ENCODE measurements around the gene TRAF3.
"Not testable (repeated sequence)": the region's sequence is repeated elsewhere in the genome, so short reads cannot be mapped to it uniquely, and the experiment has no call there.

TRAF3 gene

GRCh38 chr14:102866982-102867761, 89.9 kb downstream of the TRAF3 start:
- no peak for DNase-seq (ENCODE audit: low spot score)

- no peak for DNase-seq (ENCODE audit: low spot score)
Observed at GRCh38 chr14:102867826-102868580, 90.8 kb downstream of the TRAF3 start.

- DNase-seq (ENCODE audit: low spot score), result no peak
Observed at GRCh38 chr14:102868956-102869547, 91.8 kb downstream of the TRAF3 start.

- DNase-seq (ENCODE audit: low spot score), result no peak
Observed at GRCh38 chr14:102870246-102870645, 93.0 kb downstream of the TRAF3 start.

GRCh38 chr14:102870994-102871831, 94.0 kb downstream of the TRAF3 start:
- DNase-seq (ENCODE audit: low spot score), result no peak

GRCh38 chr14:102872020-102872419, 94.8 kb downstream of the TRAF3 start:
- no peak for DNase-seq (ENCODE audit: low spot score)

GRCh38 chr14:102873131-102873530, 95.9 kb downstream of the TRAF3 start:
- no peak for DNase-seq (ENCODE audit: low spot score)

GRCh38 chr14:102873546-102874061, 96.4 kb downstream of the TRAF3 start:
- no peak for DNase-seq (ENCODE audit: low spot score)

GRCh38 chr14:102875652-102876051, 98.4 kb downstream of the TRAF3 start:
- no peak for DNase-seq (ENCODE audit: low spot score)

GRCh38 chr14:102877511-102877910, 100.3 kb downstream of the TRAF3 start:
- not testable (repeated sequence) for DNase-seq (ENCODE audit: low spot score)

- DNase-seq (ENCODE audit: low spot score), result no peak
Observed at GRCh38 chr14:102878174-102878969, 101.1 kb downstream of the TRAF3 start.

GRCh38 chr14:102878970-102879460, 101.8 kb downstream of the TRAF3 start:
- no peak for DNase-seq (ENCODE audit: low spot score)

GRCh38 chr14:102882226-102882906, 105.1 kb downstream of the TRAF3 start:
- DNase-seq (ENCODE audit: low spot score), result no peak

- no peak for DNase-seq (ENCODE audit: low spot score)
Observed at GRCh38 chr14:102883089-102883541, 105.9 kb downstream of the TRAF3 start.

GRCh38 chr14:102883554-102883953, 106.3 kb downstream of the TRAF3 start:
- no peak for DNase-seq (ENCODE audit: low spot score)

- DNase-seq (ENCODE audit: low spot score), result no peak
Observed at GRCh38 chr14:102885737-102886447, 108.6 kb downstream of the TRAF3 start.

GRCh38 chr14:102888748-102889147, 111.5 kb downstream of the TRAF3 start:
- no peak for DNase-seq (ENCODE audit: low spot score)

- DNase-seq (ENCODE audit: low spot score), result no peak
Observed at GRCh38 chr14:102889615-102890014, 112.4 kb downstream of the TRAF3 start.

GRCh38 chr14:102891111-102891510, 113.9 kb downstream of the TRAF3 start:
- no peak for DNase-seq (ENCODE audit: low spot score)

All from ecto neural progenitor cell (in vitro differentiated cells).